Neural progenitor cell (in vitro differentiated cells): ENCODE results near the gene GRK7.

Source experiments
- CTCF ChIP-seq: fragments of 200-600 bp; sonication (generic); IDR thresholded peaks from 2 replicates; pipeline ENCODE4 v1.5.1; 2017; ENCODE audit warnings: antibody characterized with exemption, mild to moderate bottlenecking
- EZH2 ChIP-seq: fragments of 200-600 bp; sonication (generic); IDR thresholded peaks from 2 replicates; pipeline ENCODE4 v1.6.1; 2017; ENCODE audit warnings: antibody characterized with exemption, mild to moderate bottlenecking, moderate library complexity

- TF ChIP-seq CTCF (peak; percentile 63), EZH2 (no peak)
Measured at GRCh38 chr3:141793476-141794260, 30.5 kb downstream of the GRK7 start.
